Measurements from ENCODE around the gene NNT.

GRCh38 chr5:43553381-43553780, 49.6 kb upstream of the NNT start:
- TF ChIP-seq POLR2A (IDR thresholded peaks at IDR 0.05) (no peak), CTCF (IDR thresholded peaks at IDR 0.05) (no peak), EP300 (IDR thresholded peaks at IDR 0.05) (no peak), POLR2AphosphoS5 (IDR thresholded peaks at IDR 0.05) (no peak)
